Endometrial microvascular endothelial cells (primary cell): Measurements from ENCODE around the gene CLRN2. TPM values are rescaled to one million over a fixed set of nuclear protein-coding genes. Genes with fewer than 3 reads are reported as not detected.

Experiments used
- in situ Hi-C: cut with HindIII; loops from 2 replicates; pipeline ENCODE4 v1.10.0; 2017; ENCODE audit warnings: low sequenced_read_pairs, low pct_unique_long_range_greater_than_20kb; ENCODE audit errors: inconsistent ontology term
- total RNA-seq: library from RNA; depleted of rRNA; stranded (reverse); fragments of >200 nt; gene quantifications from one replicate; pipeline ENCODE4 v1.2.3, GENCODE V29; 2015; ENCODE audit errors: inconsistent ontology term

CLRN2 gene
- not detected for total RNA-seq

- in situ Hi-C loops, result no loop called here
Measured at GRCh38 chr4:17514865-17515264, at the start of gene CLRN2. CLRN2 (plus strand) TSS chr4:17515165; CDS start chr4:17515267, 102 bp downstream.

GRCh38 chr4:17468619-17469221 lies 46.2 kb upstream of the CLRN2 start:
- in situ Hi-C loops, result no loop called here

- in situ Hi-C loops, result no loop called here
Measured at GRCh38 chr4:17469931-17470674, 44.9 kb upstream of the CLRN2 start.

GRCh38 chr4:17475481-17475880 lies 39.5 kb upstream of the CLRN2 start:
- in situ Hi-C loops, result no loop called here

- in situ Hi-C loops, result no loop called here
Measured at GRCh38 chr4:17476853-17477252, 38.1 kb upstream of the CLRN2 start.

- in situ Hi-C loops, result no loop called here
Measured at GRCh38 chr4:17477774-17478472, 37.0 kb upstream of the CLRN2 start.

- in situ Hi-C loops, result no loop called here
Measured at GRCh38 chr4:17480210-17480927, 34.6 kb upstream of the CLRN2 start.

GRCh38 chr4:17480955-17481354 lies 34.0 kb upstream of the CLRN2 start:
- in situ Hi-C loops, result no loop called here

- in situ Hi-C loops, result no loop called here
Measured at GRCh38 chr4:17482716-17483115, 32.2 kb upstream of the CLRN2 start.

GRCh38 chr4:17489123-17489522 lies 25.8 kb upstream of the CLRN2 start:
- in situ Hi-C loops, result no loop called here

- in situ Hi-C loops, result no loop called here
Measured at GRCh38 chr4:17489721-17490120, 25.2 kb upstream of the CLRN2 start.

GRCh38 chr4:17490575-17491059 lies 24.3 kb upstream of the CLRN2 start:
- in situ Hi-C loops, result no loop called here

GRCh38 chr4:17491196-17491595 lies 23.8 kb upstream of the CLRN2 start:
- in situ Hi-C loops, result no loop called here

GRCh38 chr4:17492058-17492741 lies 22.8 kb upstream of the CLRN2 start:
- in situ Hi-C loops, result no loop called here

GRCh38 chr4:17492876-17493275 lies 22.1 kb upstream of the CLRN2 start:
- in situ Hi-C loops, result no loop called here

- in situ Hi-C loops, result no loop called here
Measured at GRCh38 chr4:17493619-17494018, 21.3 kb upstream of the CLRN2 start.

GRCh38 chr4:17494258-17495190 lies 20.4 kb upstream of the CLRN2 start:
- in situ Hi-C loops, result no loop called here
